Middle frontal gyrus (tissue), 1 donor: ENCODE results near the gene BCAS3.
"Not testable (repeated sequence)": the region's sequence is repeated elsewhere in the genome, so short reads cannot be mapped to it uniquely, and the experiment has no call there.

Source experiments
- DNase-seq: peaks from one replicate; pipeline ENCODE4 v3.0.0-alpha.2; 2015; ENCODE audit warnings: low spot score; ENCODE audit errors: extremely low spot score

The BCAS3 gene

DNA sequence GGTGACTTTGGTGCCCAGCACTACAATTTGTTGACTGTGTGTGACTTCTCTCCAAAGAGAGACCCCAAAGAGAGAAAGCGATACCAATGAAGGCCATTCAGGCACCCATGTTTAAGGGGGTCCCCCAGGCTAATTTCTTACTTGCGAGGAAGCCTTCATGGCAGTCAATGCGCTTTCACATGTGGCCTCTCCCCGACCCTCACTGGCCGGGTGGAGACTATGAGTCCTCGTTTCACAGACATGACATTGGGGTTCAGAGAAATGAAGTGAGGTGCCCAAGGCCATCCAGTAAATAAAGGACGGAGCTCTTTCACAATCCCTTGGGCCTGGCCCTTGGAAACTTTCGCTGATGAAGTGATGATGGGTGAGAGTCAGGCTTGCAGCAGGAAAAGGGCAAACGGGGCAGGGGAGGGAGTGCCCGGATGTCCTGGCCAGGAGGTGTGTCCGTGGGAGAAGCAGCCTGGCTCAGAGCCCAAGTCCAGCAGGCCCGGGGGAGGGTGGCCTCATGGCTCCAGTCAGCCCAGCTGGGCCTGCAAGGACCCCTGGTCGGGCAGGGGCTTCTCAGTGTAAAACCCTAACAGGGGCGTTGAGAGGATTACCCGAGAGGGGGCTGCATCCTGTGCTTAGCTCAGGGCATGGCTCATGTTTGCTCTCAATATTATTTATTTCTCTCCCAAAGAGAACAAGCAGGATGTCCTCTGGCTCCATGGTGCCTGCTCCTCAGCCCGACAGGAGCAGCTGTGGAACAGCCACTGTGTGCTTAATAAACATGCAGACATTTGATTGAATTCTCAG is 736.7 kb downstream of the BCAS3 start:
- no peak for DNase-seq

DNA sequence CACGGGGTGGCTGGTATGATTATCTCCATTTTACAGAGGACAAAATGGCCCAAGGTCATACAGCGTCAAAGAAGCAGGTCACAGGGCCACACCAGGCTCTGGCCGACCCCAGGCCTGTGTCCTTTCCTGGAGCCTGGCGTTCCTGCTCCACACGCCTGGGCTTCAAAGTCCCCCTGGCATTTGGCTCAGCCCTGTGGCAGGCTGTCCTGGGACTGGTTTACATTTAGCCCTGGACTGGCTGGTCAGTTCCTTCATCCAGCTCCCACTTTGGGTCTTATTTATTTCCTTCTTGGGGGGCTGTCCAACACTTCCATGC is 737.2 kb downstream of the BCAS3 start:
- no peak for DNase-seq

DNA sequence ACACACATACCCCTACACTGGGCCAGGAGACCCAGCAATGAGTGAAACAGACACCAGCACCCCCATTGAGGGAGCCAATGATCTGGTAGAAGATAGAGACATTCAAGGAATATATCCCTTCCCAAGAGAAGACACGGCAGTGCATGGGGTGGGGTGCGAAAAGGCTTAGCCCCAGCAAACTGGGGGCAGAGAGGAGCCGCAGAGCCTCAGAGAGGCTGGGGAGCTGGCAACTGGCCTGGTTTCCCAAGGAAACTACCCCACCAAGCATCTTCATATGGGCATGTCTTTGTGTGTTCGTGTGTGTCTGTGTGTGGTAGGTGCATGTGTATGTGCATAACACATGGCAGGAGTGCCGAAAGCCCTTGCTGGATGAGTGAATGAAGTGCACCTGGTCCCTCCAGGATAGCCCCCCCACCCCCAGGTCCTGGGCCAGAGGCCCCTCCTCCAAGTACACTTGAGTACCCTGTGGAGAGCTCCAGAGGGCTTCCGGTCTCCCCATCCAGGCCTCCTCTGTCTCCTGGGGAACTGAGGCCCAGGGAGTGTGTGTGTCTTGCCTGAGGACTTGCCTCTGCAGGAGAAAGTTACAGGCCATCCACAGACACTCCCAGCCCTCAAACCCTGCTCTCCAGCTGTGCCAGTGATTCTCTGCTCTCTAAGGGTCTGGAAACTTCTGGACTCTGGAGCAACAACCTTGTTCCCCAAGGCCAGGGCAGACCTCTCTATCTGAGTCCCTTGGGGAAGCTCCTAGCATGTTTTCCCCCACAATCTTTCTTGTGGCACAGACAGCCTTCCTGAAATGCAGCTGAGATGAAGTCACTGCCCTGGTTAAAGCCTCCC is 737.9 kb downstream of the BCAS3 start:
- no peak for DNase-seq

DNA sequence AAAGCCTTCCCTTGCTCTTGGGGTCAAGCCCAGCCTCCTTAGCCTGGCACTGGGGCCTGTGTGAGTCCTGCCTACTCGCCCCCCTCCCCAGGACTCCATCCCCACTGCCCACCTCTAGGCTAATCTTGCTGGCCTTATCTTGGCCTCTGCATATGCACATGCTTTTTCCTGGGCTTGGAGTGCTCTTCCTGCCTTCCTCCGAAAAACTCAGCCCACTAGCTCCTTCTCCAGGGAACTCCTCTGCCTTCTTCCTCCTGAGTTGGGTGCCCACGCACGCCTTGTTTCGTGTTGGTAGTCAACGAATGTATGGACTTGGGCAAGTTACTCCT is 738.5 kb downstream of the BCAS3 start:
- no peak for DNase-seq

- DNase-seq: peak; percentile 31
Observed at GRCh38 chr17:61416540-61417363, 739.1 kb downstream of the BCAS3 start.

DNA sequence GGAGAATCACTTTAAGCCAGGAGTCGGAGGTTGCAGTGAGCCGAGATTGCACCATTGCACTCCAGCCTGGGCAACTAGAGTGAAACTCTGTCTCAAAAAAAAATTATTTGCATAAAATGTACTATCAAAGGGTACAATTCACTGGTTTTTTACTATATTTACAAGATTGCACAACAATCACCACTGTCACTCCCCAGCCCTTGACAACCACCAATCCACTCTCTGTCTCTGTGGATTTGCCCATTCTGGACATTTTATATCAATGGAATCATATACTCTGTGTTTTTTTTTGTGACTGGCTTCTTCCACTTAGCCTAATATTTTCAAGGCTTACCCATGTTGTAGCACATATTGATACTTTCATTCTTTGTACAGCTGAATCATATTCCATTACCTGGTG is 740.8 kb downstream of the BCAS3 start:
- no peak for DNase-seq

DNA sequence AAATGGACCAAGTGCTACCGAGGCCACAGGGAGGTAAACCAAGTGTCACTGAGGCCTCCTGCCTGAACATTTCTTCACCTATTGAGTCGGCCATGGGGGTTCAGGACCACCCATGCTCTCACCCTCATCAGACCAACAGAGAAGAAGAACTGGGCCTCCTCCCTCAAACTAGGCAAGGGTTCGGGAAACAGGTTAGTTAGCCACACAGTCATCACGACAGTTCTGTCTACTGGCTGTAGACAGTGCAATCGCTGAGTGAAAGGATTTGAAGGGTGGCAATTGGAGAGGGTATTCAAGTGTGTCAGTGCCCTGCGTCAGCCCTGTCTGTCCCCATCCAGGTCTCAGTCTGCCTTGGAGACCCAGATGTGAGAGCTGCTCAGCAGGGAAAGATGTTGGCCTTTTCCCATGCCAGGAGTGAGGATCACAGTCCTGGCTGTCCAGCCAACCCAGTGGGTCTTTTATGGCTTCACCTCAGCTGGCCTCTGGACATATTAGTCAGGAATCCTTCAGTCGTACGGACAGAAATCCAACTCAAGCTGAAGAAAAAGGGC is 741.9 kb downstream of the BCAS3 start:
- no peak for DNase-seq

DNA sequence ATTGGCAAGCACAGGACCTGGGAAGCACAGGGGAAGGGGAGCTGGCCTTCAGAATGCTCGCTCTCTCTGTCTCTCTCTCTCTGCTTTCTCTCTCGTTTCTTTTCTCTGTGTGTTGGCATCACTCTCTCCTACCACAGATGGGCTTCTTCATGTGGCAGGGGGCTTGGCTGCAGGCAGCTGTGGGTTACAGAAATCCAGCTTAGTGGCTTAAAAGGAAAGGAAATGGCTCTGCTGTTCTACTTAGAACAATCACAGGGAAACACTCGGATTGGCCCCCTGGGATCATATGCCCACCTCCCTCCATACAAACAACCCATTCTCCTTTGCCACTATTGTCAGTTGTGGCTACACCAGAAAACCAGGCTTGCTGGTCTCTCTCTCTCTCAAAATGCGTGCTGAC is 742.4 kb downstream of the BCAS3 start:
- no peak for DNase-seq

- no peak for DNase-seq
Observed at GRCh38 chr17:61420745-61421398, 743.2 kb downstream of the BCAS3 start.

GRCh38 chr17:61421460-61421859 is 743.8 kb downstream of the BCAS3 start:
- no peak for DNase-seq

DNA sequence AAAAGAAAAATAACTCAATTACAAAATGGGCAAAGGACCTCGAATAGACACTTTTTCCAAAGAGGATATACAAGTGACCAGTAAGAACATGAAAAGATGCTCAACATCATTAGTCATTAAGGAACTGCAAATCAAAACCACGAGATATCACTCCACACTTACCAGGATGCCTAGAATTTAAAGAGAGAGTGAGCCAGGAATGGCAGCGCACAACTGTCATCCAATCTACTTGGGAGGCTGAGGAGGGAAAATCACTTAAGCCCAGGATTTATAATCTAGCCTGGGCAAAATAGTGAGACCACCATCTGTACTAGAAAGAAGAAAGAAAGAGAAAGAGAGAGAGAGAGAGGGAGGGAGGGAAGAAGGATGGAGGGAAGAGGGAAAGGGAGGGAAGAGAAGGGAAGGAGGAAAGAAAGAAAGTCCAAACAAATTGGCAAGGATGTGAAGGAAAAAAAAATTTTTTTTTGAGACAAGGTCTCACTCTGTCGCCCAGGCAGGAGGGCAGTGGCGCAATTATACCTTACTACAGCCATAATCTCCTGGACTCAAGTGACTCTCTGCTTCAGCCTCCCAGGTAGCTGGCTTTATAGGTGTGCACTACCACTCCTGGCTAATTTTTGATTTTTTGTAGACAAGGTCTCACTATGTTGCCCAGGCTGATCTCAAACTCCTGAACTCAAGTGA is 744.6 kb downstream of the BCAS3 start:
- no peak for DNase-seq

- DNase-seq: no peak
Observed at GRCh38 chr17:61422869-61423268, 745.2 kb downstream of the BCAS3 start.

GRCh38 chr17:61423967-61424649 is 746.5 kb downstream of the BCAS3 start:
- no peak for DNase-seq

DNA sequence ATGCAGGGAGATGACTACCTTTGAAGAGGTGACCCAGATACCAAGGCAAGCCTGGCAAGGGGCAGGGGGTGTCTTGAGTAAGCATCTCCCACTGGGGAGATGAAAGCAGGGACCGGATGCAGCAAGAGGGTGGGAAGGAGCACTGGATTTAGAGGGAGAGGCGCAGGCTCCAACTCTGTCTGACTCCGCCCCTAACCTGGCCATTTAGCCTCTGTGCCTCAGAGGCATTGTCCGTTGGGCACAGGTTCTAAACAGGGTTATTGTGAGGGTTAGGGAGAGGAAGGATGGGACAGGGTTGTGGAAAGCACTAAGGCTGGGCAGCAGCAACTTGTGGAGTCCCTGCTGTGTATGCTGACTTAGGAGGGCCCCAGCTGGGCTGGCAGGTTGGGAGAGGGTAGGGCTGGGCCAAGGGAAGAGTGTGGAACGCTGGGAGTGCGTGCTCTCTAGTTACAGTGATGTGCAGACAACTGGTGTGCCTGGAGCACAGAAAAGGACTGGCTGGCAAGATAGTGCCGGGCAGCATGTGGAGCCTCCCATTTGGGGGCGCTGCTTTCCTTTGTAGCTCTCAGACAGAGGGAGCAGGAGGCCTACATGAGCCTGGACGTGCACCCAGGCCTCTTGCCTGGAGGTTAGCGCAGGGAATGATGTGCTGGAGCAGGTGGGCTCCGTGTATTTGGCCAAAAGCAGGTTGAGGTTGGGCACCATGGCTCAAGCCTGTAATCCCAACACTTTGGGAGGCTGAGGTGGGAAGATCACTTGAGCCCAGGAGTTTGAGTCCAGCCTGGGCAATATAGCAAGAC is 748.2 kb downstream of the BCAS3 start:
- DNase-seq: no peak

DNA sequence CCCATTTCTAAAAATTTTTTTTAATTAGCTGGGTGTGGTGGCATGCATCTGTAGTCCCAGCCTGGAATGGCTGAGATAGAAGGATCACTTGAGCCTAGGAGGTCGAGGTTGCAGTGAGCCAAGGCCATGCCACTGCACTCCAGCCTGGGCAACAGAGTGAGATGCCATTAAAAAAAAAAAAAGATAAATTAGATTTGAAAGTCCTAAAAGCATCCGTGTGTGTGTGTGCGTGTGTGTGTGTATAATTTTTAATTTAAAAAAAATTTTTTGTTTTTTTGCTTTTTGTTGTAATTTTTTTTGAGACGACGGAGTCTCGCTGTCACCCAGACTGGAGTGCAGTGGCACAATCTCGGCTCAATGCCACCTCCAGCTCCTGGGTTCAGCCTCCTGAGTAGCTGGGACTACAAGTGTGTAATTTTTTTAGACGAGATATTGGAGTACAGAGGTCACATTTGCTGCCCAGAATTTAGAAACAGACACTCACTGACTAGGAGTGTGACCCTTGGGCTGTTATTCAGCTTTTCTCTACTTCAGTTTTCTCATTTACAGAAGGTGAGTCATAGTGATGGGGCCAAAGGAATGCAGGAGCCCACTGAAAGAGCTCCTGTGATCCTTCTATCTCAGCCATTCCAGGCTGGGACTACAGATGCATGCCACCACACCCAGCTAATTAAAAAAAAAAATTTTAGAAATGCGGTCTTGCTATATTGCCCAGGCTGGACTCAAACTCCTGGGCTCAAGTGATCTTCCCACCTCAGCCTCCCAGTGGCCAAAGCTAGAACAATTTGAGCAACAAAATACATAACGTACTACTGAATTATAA is 749.0 kb downstream of the BCAS3 start:
- DNase-seq: no peak

DNA sequence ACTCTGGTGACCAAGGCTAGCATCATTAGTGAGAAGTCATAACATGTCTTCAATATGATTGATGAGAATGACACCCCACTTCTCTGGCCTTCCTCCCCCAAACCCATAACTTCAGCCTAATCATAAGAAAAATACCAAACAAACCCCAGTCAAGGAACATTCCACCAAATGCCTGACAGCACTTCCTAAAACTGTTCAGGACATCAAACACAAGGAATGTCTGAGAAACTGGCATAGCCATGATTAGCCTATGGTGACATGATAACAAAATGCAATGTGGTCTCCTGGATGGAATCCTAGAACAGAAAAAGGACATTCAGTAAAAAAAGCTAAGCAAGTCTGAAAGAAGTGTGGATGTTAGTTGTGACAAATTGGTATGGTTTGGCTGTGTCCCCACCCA is 749.9 kb downstream of the BCAS3 start:
- no peak for DNase-seq

GRCh38 chr17:61429274-61429673 is 751.6 kb downstream of the BCAS3 start:
- no peak for DNase-seq

- not testable (repeated sequence) for DNase-seq
Observed at GRCh38 chr17:61429831-61430230, 752.2 kb downstream of the BCAS3 start.
